GM18507 (cell line): ENCODE data around the gene MBIP.

Source experiments
- DNase-seq: peaks from one replicate; pipeline ENCODE4 v3.0.0; 2011; ENCODE audit warnings: low read depth; ENCODE audit not compliant: insufficient read length; ENCODE audit errors: extremely low spot score
- FAIRE-seq: peaks from 2 replicates; lab custom pipeline; 2011; peaks lifted over from hg19 to GRCh38; lab: Jason Lieb, UNC

MBIP gene

DNA sequence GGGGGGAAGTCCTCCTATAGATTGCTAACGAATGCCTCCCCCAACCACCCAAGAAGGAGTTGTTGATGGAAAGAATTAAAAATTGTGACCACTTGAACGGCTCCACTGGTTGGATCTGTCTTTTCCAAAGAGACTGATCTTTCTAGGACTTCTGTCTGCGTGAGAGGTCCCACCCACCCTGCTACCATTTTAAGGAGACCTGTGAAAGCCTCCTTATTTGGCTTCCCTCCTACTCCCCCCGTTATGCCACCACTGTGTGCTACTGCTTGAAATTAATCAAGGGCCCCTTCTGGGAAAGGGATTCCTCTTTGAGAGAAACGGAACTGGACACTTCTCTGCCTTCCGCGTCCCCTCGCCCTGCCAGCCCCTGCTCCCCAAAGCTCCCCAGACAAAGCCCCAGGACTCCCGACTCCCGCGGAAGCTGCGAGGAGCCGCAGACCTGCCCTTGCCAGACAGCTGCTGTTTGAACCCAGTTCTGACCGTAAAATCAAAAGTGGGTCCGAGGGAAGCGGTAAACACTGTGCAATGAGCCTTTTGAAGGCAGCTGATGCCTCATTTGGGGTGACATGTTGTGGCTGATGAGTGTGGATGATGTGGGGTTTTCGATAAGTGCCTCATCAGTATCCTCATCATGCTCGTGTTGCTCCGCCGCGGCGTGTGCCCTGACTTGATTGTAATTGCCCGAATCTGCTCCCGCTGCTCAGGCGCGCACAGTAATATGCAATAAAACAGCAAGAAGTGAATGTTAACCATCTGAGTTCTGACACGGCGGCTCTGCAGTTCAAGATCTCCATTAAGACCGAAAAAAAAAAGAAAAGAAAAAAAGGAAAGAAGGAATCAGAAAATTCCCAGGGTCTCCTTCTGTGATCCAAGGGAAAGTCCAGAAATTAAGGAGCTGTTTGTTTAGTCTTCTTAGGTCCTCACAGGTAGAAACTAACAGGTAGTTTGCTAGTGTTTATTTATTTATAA, 48.2 kb downstream of the MBIP start:
- DNase-seq (no peak), FAIRE-seq (no peak)

DNA sequence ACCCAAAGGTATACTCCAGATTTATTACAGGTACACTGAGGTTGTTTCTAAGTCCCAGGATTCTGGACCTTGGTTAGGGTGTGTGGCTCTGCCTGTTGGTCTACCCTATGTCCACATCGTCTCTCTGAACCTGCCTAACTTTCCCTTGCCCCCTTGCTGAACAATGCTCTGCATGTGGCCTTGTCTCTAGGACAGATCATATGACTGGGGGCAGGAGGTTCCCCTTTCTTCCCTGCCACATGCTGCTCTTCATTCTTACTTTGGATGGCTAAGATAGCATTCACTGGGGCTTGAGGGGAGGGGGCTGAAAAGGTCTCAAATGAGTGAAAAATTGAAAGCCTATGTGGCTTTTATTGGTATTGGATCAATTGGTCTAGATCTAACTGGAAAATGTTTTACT, 49.2 kb downstream of the MBIP start:
- DNase-seq (no peak), FAIRE-seq (no peak)

DNA sequence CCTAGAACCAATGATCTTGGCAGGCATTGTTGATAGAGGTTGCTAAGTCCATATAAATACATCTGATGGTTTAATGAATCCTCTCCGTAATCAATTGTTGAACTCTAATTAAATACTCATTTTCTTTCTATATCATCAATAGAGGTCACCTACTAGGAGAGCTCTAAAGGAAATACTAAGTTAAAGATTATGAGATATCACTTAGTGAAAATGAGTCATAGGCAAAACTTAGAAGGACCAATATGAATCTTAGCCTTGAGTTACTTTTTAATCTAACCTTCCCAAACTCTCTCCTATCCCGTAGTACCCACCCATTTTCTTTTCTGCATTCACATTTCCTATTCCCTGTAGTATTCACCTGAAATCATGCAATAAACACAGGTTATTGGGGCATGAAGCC, 50.2 kb downstream of the MBIP start:
- DNase-seq: no peak
- FAIRE-seq: no peak

DNA sequence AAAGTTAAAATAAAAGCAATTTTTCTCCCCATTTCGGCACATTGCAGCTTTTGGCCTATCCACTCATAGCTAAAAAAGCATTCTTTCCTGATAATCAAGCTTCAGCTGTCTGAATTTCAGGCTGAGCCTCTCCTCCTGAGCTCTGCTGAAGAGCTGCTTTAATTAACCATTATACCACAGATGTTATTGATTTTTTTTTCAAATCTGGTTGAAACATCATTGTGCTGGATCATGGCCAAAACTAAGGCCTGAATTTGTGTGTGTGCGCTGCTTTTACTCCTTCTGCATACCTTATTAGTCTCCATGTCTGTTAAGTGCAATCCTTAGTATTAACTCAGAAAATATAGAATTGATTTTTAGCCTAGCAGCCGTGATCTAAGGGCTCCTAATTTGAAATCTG, 52.3 kb downstream of the MBIP start:
- no peak for DNase-seq
- FAIRE-seq: no peak

DNA sequence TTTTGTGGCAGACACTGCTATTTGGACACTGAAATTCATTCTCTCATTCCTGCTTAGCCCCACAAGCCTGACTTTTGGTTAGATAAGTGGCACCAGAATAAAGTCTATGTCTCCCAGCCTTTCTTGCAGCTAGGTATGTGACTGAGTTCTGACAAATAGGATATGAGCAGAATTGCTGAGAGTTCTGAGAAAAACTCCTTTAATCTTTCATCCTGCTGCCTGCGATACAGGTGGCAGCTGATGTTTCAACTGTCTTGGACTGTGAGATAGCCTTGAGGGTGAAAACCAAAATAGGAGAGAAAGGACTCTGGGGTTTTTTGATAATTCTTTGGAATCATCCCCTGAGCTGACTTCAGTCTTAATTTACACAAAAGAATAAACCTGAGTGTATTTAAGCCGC, 55.8 kb downstream of the MBIP start:
- FAIRE-seq (no peak), DNase-seq (no peak)

DNA sequence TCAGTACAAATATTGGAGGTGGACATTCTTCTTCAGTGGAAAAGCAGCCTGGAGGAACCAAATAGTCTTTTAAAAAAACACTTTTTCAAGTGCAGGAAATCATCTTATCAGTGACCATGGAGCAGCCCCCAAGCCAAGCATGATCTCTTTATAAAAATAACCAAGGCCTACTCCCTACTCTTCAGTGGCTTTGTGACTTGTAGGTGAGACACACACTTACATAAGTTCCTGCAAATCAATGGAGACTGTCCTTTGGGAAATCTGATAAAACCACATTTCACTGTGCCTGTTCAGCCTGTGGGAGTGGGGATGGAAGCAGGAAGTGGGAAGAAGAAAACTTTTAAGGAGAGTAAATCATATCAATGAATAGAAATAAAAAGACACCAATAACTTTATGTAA, 56.3 kb downstream of the MBIP start:
- FAIRE-seq (no peak), DNase-seq (no peak)

DNA sequence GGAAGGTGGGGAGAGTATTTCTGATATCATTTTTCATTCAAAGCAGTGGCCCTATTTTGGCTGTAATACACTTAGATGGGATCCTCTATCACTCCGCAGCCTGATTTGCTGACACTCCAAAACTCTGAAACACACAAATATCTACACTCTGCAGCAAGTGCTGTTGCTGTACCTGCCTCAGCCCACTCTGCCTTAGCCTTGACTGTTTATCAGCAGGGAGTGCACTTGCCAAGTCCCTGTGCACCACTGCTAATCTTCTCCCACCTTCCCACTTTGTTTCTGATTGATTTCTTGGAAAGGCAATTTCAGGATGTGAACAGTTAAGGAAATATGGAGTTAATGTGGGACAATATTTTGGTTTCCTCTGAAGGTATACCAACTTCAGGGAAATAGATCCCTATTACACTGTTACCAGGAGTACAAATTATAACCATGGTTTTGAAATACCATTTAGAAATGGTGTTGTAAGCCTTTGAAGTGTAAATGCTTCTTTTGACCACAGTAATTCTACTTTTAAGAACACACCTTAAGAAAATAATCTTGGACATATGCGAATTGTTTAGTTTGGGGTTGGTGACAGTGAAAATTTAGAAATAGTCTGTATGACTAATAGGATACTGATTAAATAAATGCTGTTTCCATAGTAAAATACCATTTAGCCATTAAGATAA, 59.3 kb downstream of the MBIP start:
- FAIRE-seq: no peak
- no peak for DNase-seq

DNA sequence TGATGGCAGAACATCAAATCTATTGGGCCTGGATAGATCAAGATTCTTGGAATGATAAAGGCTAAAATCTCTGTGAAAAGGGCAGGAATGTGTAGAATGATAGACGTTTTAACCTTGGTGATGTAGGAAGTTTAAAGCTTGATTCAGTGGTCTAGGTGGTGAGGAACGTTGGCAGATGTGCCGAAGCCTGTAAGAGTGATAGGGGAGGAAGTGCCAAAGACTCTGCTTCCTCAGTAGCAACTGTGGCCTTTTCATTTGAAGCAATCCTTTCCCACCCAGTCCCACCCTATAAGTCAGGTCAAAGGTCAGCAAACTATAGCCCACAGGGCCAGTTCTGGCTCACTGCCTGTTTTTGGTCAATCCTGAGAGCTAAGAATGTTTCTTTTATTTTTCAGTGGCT, 62.2 kb downstream of the MBIP start:
- FAIRE-seq (no peak), DNase-seq (no peak)

DNA sequence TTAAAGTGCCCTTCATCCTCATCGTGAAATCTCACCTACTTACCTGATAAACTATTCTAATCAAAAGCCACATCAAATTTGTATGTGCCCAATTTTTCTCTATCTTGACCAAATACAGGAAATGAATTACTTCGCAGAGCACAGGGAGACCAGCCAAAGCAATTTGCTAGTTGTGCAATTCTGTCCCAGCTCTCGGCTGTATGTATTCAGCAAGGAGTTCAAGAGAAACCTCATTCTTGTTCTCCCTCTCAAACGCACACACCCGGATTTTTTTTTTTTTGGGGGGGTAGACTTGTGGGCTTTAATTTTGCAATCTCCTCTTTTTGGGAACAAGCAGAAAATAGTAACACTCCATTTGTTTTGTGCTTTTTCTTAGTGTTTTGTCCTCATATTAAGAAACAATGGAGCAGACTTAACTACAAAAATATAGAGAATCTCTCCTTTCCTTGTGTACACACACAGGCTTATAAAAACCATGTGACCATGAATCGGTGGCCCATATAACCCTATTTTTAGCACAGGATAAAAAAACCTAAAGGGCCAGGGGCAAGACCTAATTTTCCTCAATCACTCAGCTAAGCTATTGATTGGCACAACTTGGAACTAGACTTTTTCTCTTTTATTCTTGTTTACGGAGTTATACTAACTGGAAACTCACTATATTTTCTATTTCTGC, 64.2 kb downstream of the MBIP start:
- FAIRE-seq (no peak), DNase-seq (no peak)

DNA sequence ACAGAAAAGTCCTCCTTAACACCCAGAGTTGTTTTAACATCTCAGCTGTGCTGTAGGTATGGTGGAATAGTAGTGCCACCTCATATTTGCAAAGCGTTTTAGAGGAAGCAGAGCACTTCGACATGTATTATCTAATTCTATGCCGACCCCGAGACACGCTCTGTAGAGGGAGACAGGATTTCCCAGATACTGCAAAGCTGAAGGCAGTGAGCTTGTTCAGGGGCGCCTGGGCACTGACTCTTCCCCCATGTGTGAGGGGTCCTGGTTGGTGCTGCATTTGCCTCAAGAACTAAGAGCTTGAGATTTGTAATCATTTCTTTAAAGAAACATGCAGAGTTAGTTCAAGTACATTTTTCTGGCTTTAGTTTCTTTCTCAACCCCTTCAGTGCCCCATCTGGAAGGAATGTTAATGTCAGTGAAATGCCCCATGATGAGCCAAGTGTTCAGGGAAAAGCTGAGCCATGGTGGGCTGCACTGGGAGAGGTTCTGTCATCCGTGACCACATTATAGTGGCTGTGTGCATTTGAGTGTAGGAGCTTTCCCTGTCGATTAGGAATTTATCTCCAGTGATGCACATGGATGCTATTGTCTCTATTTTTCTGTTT, 66.3 kb downstream of the MBIP start:
- no peak for FAIRE-seq
- no peak for DNase-seq
